ENCODE data around the gene ZNF488. TPM values are rescaled to one million over a fixed set of nuclear protein-coding genes. Genes with fewer than 3 reads are reported as not detected.

Gene ZNF488
- polyA plus RNA-seq, 3 donors from 2014 or later: not detected

DNA sequence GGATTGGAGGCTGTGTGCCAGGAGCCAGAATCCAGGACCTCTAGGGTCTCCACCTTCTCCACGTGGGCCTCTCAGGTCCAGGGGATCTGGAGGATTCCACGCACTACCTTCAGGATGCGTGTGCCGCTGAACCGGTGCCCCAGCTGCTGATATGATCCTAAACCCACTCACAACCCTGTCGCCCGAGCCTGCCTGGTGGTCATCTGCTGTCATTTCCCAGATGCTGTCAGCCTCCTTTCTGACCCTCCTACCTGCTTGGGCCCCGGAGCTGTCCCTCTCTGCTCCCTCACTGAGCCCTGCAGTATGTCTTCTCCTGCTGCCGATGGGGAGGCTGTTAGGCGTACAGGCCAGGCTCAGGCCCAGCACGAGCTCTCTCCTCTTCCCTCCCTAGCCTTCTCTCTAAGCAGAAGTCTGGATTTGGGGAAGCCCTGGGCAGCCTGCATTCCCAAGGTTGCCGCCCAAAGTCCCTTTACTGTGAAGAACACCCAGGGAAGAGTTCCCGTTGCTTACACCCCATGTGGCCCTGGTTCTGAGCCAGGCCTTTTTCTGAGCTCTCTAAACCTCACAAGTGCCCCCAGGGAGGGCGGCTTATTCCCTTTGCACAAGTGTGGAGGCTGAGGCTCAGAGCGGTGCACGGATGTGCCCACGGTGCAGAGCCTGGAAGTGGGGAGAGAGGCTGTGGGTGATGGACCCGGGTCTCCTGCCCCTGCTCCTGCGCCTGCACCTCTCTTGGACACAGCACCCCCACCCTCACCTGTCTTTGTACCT lies 30.8 kb upstream of the ZNF488 start:
- Mint-ChIP-seq H3K36me3 (no peaks in the 10 kb centered on the region), H3K9me3 (no peaks in the 10 kb centered on the region), H3K27ac (no peak overlapping the region), H3K27me3 (ENCODE audit: low read depth in 3 of 3) (peaks cover 0 to 6% (median 0%) of the 10 kb centered on the region in 3 donors), H3K4me1 (no peaks in the 10 kb centered on the region), H3K4me3 (no peak overlapping the region)
- DNase-seq: no peak

DNA sequence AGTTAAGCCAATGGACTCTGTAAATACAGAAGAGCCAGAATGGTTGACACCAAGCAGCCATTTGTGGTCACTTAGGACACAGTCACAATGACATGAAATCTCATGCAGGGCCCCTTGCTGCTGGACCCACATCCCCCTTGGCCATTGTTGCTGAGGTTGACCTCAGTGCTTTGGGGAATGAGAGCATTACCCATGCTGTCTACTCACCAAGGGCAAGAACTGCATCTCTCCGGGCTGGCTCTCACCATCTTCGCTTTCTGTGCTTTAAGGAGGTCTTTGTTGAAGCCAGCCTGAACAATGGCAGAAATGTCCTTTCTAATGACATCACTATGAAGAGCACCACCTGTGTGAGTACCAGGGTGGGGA lies 30.1 kb upstream of the ZNF488 start:
- Mint-ChIP-seq H3K9me3 (no peaks in the 10 kb centered on the region), H3K27ac (no peak overlapping the region), H3K4me1 (no peaks in the 10 kb centered on the region), H3K36me3 (no peaks in the 10 kb centered on the region), H3K27me3 (ENCODE audit: low read depth in 3 of 3) (peaks cover 0 to 6% (median 0%) of the 10 kb centered on the region in 3 donors), H3K4me3 (no peak overlapping the region)
- no peak for DNase-seq

GRCh38 chr10:47413531-47414226 lies 29.6 kb upstream of the ZNF488 start:
- no peak overlapping the region for H3K27ac Mint-ChIP-seq
- H3K9me3 Mint-ChIP-seq: no peaks in the 10 kb centered on the region
- peaks cover 0 to 6% (median 0%) of the 10 kb centered on the region in 3 donors for H3K27me3 Mint-ChIP-seq (ENCODE audit: low read depth in 3 of 3)
- no peak for DNase-seq
- H3K36me3 Mint-ChIP-seq: no peaks in the 10 kb centered on the region
- H3K4me3 Mint-ChIP-seq: no peak overlapping the region
- no peaks in the 10 kb centered on the region for H3K4me1 Mint-ChIP-seq

- H3K27ac Mint-ChIP-seq: no peak overlapping the region
- no peaks in the 10 kb centered on the region for H3K4me1 Mint-ChIP-seq
- peaks cover 0 to 6% (median 0%) of the 10 kb centered on the region in 3 donors for H3K27me3 Mint-ChIP-seq (ENCODE audit: low read depth in 3 of 3)
- H3K9me3 Mint-ChIP-seq: no peaks in the 10 kb centered on the region
- no peak for DNase-seq
- no peak overlapping the region for H3K4me3 Mint-ChIP-seq
- no peaks in the 10 kb centered on the region for H3K36me3 Mint-ChIP-seq
These were observed 28.8 kb upstream of the ZNF488 start for GRCh38 chr10:47412869-47413268.

- peaks cover 0 to 6% (median 0%) of the 10 kb centered on the region in 3 donors for H3K27me3 Mint-ChIP-seq (ENCODE audit: low read depth in 3 of 3)
- H3K27ac Mint-ChIP-seq: no peak overlapping the region
- no peaks in the 10 kb centered on the region for H3K4me1 Mint-ChIP-seq
- no peaks in the 10 kb centered on the region for H3K9me3 Mint-ChIP-seq
- DNase-seq: no peak
- H3K36me3 Mint-ChIP-seq: no peaks in the 10 kb centered on the region
- H3K4me3 Mint-ChIP-seq: no peak overlapping the region
These were observed 28.2 kb upstream of the ZNF488 start for GRCh38 chr10:47412177-47412730.

DNA sequence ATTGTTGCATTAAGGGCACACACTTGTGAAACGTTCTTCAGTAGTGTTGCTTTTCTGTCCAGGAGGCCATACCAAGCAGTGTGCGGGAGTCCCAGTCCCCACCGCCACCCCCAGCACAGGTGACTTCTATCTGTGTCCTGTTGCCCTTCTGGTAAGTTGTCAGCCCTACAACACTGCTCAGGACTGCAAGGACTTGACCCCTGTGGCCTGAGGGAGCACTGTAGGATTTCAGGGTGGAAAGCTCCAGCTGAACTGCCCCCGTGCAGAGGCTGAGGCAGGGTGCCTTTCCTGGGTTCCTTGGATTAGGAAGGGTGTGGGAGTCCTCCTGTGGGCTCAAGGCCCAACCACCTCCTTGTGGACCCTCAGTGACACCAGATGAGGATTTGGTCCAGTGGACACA lies 26.8 kb upstream of the ZNF488 start:
- no peaks in the 10 kb centered on the region for H3K36me3 Mint-ChIP-seq
- no peak overlapping the region for H3K27ac Mint-ChIP-seq
- peaks cover 0 to 6% (median 0%) of the 10 kb centered on the region in 3 donors for H3K27me3 Mint-ChIP-seq (ENCODE audit: low read depth in 3 of 3)
- no peaks in the 10 kb centered on the region for H3K4me1 Mint-ChIP-seq
- H3K4me3 Mint-ChIP-seq: no peak overlapping the region
- no peaks in the 10 kb centered on the region for H3K9me3 Mint-ChIP-seq
- DNase-seq: no peak

DNA sequence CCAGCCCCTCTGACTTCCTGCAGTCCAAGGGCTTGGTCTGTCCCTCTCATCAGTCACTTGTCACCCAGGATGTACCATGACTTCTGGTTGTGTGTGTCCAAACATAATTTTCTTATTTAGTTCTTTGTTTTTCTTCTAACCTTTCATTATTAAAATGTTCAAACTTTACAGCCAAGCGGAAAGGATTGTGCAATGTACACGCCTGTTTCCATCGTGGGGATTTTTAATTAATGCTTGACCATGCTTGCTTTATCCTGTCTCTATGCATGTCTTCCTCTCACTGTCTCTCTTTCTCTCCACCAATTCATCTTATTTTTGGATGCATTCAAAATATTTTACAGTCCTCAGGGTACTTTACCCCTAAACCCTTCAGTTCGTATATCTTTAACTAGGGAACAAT lies 26.2 kb upstream of the ZNF488 start:
- peaks cover 0 to 6% (median 0%) of the 10 kb centered on the region in 3 donors for H3K27me3 Mint-ChIP-seq (ENCODE audit: low read depth in 3 of 3)
- H3K4me3 Mint-ChIP-seq: no peak overlapping the region

DNA sequence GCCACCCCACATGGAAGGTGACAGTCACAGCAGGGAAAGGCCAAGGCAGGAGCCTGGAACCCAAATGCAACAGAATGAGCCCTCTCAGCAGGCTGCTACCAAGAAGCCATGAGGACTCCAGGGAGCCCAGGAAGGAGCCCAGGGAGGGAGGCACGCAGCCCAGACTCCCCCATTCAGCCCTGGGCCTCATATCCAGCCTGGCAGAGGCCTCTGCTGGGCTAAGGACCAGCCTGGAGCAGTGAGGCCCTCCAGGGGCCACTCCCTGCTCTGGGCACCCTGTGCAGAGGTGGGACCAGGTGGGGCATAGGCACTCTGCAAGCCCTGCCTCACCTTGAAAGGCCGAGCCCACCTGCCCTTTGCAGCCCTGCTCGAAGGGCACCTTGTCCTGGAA lies 25.8 kb upstream of the ZNF488 start:
- Mint-ChIP-seq H3K4me3 (no peak overlapping the region), H3K9me3 (no peaks in the 10 kb centered on the region), H3K27ac (no peak overlapping the region), H3K36me3 (no peaks in the 10 kb centered on the region), H3K4me1 (no peaks in the 10 kb centered on the region), H3K27me3 (ENCODE audit: low read depth in 3 of 3) (peaks cover 0 to 3% (median 0%) of the 10 kb centered on the region in 3 donors)
- DNase-seq: no peak

More for the DNA sequence above, 26.2 kb upstream of the ZNF488 start:
- Mint-ChIP-seq H3K36me3 (no peaks in the 10 kb centered on the region), H3K4me1 (no peaks in the 10 kb centered on the region), H3K27ac (no peak overlapping the region), H3K9me3 (no peaks in the 10 kb centered on the region)
- no peak for DNase-seq

DNA sequence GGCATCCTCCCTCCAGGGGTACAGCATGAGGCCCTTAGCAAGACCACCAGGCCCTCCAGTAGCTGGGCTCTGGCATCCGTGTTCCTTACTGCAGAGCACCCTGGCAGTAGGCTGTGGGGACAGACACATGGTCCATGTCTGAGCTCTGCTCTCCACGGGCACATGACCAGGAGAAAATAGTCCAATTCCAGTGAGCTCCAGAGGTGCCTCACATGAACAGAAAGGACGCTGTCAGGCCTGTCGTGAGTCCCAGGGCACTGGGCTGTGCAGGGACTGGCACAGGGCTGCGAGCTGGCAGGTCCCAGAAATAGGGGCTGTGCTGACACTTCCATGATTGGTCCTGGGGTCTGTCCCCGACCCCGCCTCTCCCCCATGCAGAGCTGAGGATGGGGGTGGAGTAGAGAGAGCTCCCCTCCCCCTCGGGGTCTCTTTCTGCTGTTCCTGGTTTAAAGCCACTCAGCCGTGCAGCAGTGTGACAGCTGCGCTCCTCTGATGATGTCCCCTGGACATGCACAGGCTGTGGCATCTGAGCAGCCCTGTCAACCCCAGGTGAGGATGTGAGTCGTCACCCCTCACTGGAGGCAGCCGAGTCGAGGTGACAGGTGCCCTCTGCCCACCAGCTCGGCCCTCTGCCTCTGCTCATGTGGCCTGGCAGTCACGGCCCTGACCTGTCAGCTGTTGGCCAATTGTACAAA lies 25.2 kb upstream of the ZNF488 start:
- Mint-ChIP-seq H3K4me1 (no peaks in the 10 kb centered on the region), H3K4me3 (no peak overlapping the region), H3K27me3 (ENCODE audit: low read depth in 3 of 3) (peaks cover 0 to 2% (median 0%) of the 10 kb centered on the region in 3 donors), H3K27ac (no peak overlapping the region), H3K9me3 (no peaks in the 10 kb centered on the region), H3K36me3 (no peaks in the 10 kb centered on the region)
- no peak for DNase-seq

GRCh38 chr10:47408606-47409005 lies 24.5 kb upstream of the ZNF488 start:
- Mint-ChIP-seq H3K27me3 (ENCODE audit: low read depth in 3 of 3) (peaks cover 0 to 2% (median 2%) of the 10 kb centered on the region in 3 donors), H3K4me1 (no peaks in the 10 kb centered on the region), H3K27ac (no peak overlapping the region), H3K9me3 (no peaks in the 10 kb centered on the region), H3K4me3 (no peak overlapping the region), H3K36me3 (no peaks in the 10 kb centered on the region)
- no peak for DNase-seq

- Mint-ChIP-seq H3K36me3 (no peaks in the 10 kb centered on the region), H3K4me3 (no peak overlapping the region), H3K27ac (no peak overlapping the region), H3K27me3 (ENCODE audit: low read depth in 3 of 3) (peaks cover 0 to 3% (median 2%) of the 10 kb centered on the region in 3 donors), H3K4me1 (no peaks in the 10 kb centered on the region), H3K9me3 (peaks cover 0 to 2% (median 0%) of the 10 kb centered on the region in 6 donors)
- DNase-seq: no peak
These were observed 23.0 kb upstream of the ZNF488 start for GRCh38 chr10:47406870-47407691.

DNA sequence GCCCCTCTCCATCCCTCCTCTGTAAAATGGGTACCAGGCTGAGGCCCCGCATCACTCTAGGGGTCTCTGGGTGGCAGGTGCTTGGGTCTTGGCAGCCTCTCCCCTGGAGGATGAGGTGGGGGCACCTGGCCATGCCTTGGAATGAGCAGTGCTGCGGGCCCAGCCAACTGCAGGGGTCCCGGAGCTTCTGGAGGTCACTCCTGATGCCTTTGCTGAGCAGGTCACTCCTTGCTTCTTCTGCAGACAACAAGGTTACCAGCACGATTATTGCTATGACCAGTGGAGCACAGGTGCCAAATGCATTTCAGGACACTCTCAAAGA lies 22.4 kb upstream of the ZNF488 start:
- no peak overlapping the region for H3K4me3 Mint-ChIP-seq
- peaks cover 0 to 2% (median 0%) of the 10 kb centered on the region in 6 donors for H3K9me3 Mint-ChIP-seq
- no peak for DNase-seq

DNA sequence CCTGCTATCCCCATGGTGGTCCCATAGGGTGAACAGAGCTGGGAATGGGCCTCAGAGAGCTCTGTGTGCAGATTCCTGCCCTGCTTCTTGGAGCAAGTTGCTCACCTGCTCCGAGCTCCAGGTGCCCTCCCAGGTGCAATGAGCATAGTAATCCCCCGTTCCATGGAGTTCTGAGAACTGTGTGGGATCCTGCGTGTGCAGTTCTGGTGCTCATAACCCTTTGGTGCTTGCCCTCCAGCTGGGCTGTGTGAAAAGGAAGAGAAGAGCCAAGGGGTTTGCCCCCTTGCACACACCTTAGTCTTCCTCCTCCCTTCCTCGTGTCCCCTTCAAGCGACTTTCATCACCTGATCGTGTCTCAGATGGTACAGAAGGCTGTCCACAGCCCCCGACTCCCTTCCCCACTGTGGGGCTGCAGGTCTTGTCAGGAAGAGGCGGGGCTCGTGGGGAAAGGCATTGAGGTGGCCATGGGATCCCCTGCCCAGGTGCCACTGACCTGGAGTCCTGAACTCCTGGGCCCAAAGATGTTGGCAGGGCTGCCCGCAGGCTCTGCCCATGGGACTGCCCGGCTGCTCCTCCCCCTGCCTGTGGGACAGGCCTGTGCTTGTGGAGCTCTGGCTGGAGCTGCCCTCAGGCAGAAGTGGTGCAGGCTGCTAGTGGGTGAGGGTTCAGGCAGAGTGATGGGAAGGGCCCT lies 21.9 kb upstream of the ZNF488 start:
- Mint-ChIP-seq H3K4me3 (no peak overlapping the region), H3K4me1 (no peaks in the 10 kb centered on the region), H3K9me3 (peaks cover 0 to 2% (median 0%) of the 10 kb centered on the region in 6 donors), H3K36me3 (no peaks in the 10 kb centered on the region), H3K27ac (no peak overlapping the region), H3K27me3 (ENCODE audit: low read depth in 3 of 3) (peaks cover 1 to 2% (median 2%) of the 10 kb centered on the region in 3 donors)
- no peak for DNase-seq

More for the DNA sequence above, 22.4 kb upstream of the ZNF488 start:
- no peak overlapping the region for H3K27ac Mint-ChIP-seq
- no peaks in the 10 kb centered on the region for H3K36me3 Mint-ChIP-seq
- H3K4me1 Mint-ChIP-seq: no peaks in the 10 kb centered on the region
- peaks cover 0 to 2% (median 1%) of the 10 kb centered on the region in 3 donors for H3K27me3 Mint-ChIP-seq (ENCODE audit: low read depth in 3 of 3)

Measured in immature natural killer cell (primary cell).